NCI-H526 treated with DMSO at 0.1 percent for 48 hours (cell line): Measurements from ENCODE around the gene IL36RN.

Experiments
- DNase-seq: peaks from one replicate; lab custom pipeline; 2025; lab: John Stamatoyannopoulos, UW

Gene IL36RN

GRCh38 chr2:113102133-113102532, 43.1 kb downstream of the IL36RN start:
- no peak for DNase-seq

DNA sequence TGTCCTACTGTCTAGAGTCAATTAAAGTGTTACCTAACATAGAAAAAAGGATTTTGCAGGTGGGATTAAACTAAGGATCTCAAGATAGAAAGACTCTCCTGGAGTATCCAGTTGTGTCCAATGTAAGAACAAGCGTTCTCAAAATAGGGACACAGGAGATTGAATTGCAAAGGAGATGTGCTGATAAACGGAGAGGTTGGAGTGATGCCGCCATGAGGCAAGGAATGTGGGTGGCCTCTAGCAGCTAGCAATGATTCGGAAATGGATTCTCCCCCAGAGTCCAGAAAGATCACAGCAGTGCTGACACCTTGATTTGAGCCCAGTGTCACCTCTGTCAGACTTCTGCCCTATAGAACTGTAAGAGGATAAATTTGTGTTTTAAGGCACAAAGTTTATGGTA, 44.3 kb downstream of the IL36RN start:
- DNase-seq = no peak

GRCh38 chr2:113104054-113104611, 45.1 kb downstream of the IL36RN start:
- no peak for DNase-seq

GRCh38 chr2:113105047-113105785, 46.2 kb downstream of the IL36RN start:
- DNase-seq = no peak

DNA sequence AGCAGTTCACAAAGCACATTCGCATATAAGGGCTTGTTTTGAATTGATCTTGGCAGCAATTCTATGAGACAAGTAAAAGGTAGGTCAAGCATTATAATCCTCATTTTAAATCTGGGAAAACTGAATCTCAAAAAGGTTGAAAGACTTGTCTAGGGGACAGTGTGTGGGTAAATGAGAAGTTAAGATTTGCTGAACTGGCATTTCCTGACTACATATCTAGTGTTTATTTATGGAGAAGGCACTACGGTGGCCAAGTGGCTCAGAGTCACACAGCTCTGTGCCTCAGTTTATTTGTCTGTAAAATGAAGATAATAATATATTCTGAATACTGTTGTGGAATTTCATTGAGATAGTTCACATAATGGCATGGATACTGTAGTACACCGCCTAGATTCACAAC, 52.1 kb downstream of the IL36RN start:
- DNase-seq = no peak

DNA sequence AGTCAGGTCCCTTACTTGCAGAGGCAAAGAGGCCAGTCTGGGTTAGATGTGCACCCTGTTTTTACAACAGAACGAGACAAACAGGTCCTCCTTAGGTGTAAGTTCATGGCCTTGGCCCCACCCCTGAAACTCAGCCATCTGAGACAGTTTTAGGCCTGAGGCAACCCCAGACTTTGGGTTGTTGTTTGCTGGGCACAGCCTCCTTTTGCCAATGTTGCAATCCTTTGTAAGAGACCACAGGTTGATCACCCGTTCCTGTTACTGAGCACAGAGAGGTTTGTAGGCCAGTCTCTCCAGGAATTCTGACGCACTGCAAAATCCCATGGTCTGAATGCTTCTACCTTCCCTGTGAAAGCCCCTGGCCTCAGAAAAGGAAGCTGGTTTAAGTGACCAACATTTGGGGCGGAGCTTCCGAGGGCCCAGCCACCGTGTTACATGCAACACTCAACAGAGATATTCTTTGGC, 52.9 kb downstream of the IL36RN start:
- DNase-seq = no peak

GRCh38 chr2:113112441-113112840, 53.4 kb downstream of the IL36RN start:
- DNase-seq = no peak

- DNase-seq = no peak
Measured at GRCh38 chr2:113112871-113113270, 53.9 kb downstream of the IL36RN start.

DNA sequence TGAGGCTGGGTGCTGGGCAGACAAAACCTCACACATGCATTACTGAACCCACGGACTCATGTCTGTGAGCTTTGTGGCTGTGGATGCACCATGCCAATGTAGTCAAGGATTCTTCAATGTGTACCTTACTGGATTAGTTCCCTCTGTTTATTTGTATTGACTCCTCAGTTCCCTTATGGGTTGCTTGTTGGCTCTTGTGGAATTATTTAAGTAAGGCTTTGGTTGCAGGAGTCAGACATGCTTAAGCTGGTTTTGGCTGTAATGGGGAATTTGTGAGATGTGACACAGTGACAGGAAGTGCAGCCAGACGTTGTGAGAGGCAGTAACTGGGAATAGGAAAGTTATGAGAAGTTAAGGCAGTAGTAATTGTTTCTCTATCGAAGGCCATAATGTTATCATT, 54.8 kb downstream of the IL36RN start:
- no peak for DNase-seq
